H9 (cell line): ENCODE results near the gene MLLT3. TPM values are rescaled to one million over a fixed set of nuclear protein-coding genes. Genes with fewer than 3 reads are reported as not detected.

Experiments used
- DNase-seq: peaks from one replicate; pipeline ENCODE4 v3.0.0-alpha.2; 2017
- H2AFZ ChIP-seq: one replicate; pipeline ENCODE4 v1.6.1; 2013; ENCODE audit warnings: mild to moderate bottlenecking, low read length, control low read depth, moderate library complexity
- H2AK5ac ChIP-seq: 2 replicates; pipeline ENCODE4 v1.6.1; 2013; ENCODE audit warnings: low read length, control low read depth, mixed read lengths; ENCODE audit not compliant: insufficient read length
- H2BK120ac ChIP-seq: one replicate; pipeline ENCODE4 v1.6.1; 2013; ENCODE audit warnings: low read depth, mild to moderate bottlenecking, low read length, control low read depth, inconsistent platforms; ENCODE audit not compliant: poor library complexity, severe bottlenecking
- H2BK12ac ChIP-seq: 2 replicates; pipeline ENCODE4 v1.6.1; 2013; ENCODE audit warnings: low read length, control low read depth, mixed read lengths, low read depth; ENCODE audit not compliant: insufficient read length
- H2BK15ac ChIP-seq: 2 replicates; pipeline ENCODE4 v1.6.1; 2013; ENCODE audit warnings: low read depth, low read length, control low read depth
- H2BK20ac ChIP-seq: one replicate; pipeline ENCODE4 v1.6.1; 2013; ENCODE audit warnings: low read depth, mild to moderate bottlenecking, low read length, control low read depth, inconsistent platforms; ENCODE audit not compliant: poor library complexity, severe bottlenecking
- H2BK5ac ChIP-seq: 2 replicates; pipeline ENCODE4 v1.6.1; 2013; ENCODE audit warnings: low read length, control low read depth, mixed read lengths; ENCODE audit not compliant: insufficient read length
- H3K14ac ChIP-seq: 2 replicates; pipeline ENCODE4 v1.6.1; 2013; ENCODE audit warnings: low read length, control low read depth; ENCODE audit not compliant: insufficient read depth
- H3K18ac ChIP-seq: 2 replicates; pipeline ENCODE4 v1.6.1; 2013; ENCODE audit warnings: low read depth, mild to moderate bottlenecking, mixed read lengths, low read length, control low read depth; ENCODE audit not compliant: insufficient read length
- H3K23ac ChIP-seq: 2 replicates; pipeline ENCODE4 v1.6.1; 2013; ENCODE audit warnings: low read length, control low read depth, mixed read lengths, low read depth; ENCODE audit not compliant: insufficient read length
- H3K23me2 ChIP-seq: 2 replicates; pipeline ENCODE4 v1.6.1; 2013; ENCODE audit warnings: low read depth, mild to moderate bottlenecking, mixed read lengths, low read length, control low read depth; ENCODE audit not compliant: insufficient read length, poor library complexity, severe bottlenecking
- H3K27ac ChIP-seq: 2 replicates; pipeline ENCODE4 v1.5.1; 2013; ENCODE audit warnings: low read length, control low read depth, mixed read lengths, low read depth; ENCODE audit not compliant: insufficient read length
- H3K27me3 ChIP-seq: 2 replicates; pipeline ENCODE4 v1.6.1; 2013; ENCODE audit warnings: low read length, control low read depth, inconsistent platforms; ENCODE audit not compliant: insufficient read depth
- H3K4ac ChIP-seq: 2 replicates; pipeline ENCODE4 v1.6.1; 2013; ENCODE audit warnings: low read depth, mild to moderate bottlenecking, control low read depth, inconsistent platforms, low read length, moderate library complexity
- H3K4me1 ChIP-seq: 2 replicates; pipeline ENCODE4 v1.6.1; 2013; ENCODE audit warnings: low read length, control low read depth, inconsistent platforms; ENCODE audit not compliant: insufficient read depth
- H3K4me2 ChIP-seq: 2 replicates; pipeline ENCODE4 v1.6.1; 2013; ENCODE audit warnings: low read length, control low read depth, mixed read lengths; ENCODE audit not compliant: insufficient read length, insufficient read depth
- H3K56ac ChIP-seq: 2 replicates; pipeline ENCODE4 v1.6.1; 2013; ENCODE audit warnings: low read depth, mild to moderate bottlenecking, mixed read lengths, low read length, control low read depth; ENCODE audit not compliant: insufficient read length
- H3K79me1 ChIP-seq: 2 replicates; pipeline ENCODE4 v1.6.1; 2013; ENCODE audit warnings: low read depth, mild to moderate bottlenecking, moderate library complexity, low read length, control low read depth, inconsistent platforms; ENCODE audit not compliant: insufficient read depth, poor library complexity, severe bottlenecking
- H3K79me2 ChIP-seq: 2 replicates; pipeline ENCODE4 v1.6.1; 2013; ENCODE audit warnings: low read length, control low read depth, inconsistent platforms; ENCODE audit not compliant: insufficient read depth
- H3K9ac ChIP-seq: 2 replicates; pipeline ENCODE4 v1.6.1; 2013; ENCODE audit warnings: low read length, control low read depth, mixed read lengths; ENCODE audit not compliant: insufficient read length; ENCODE audit errors: extremely low read depth
- H3K9me3 ChIP-seq: one replicate; pipeline ENCODE4 v1.6.1; 2013; ENCODE audit warnings: low read depth, low read length, inconsistent platforms; ENCODE audit not compliant: control insufficient read depth
- H3T11ph ChIP-seq: one replicate; pipeline ENCODE4 v1.6.1; 2013; ENCODE audit warnings: mild to moderate bottlenecking, low read length, control low read depth, inconsistent platforms
- H4K20me1 ChIP-seq: one replicate; pipeline ENCODE4 v1.6.1; 2013; ENCODE audit not compliant: control insufficient read depth, insufficient read length, insufficient read depth
- H4K5ac ChIP-seq: 2 replicates; pipeline ENCODE4 v1.6.1; 2013; ENCODE audit warnings: low read depth, mild to moderate bottlenecking, mixed read lengths, low read length, control low read depth; ENCODE audit not compliant: insufficient read length
- H4K8ac ChIP-seq: replicated peaks from 2 replicates; pipeline ENCODE4 v1.6.1; 2013; ENCODE audit warnings: low read length, control low read depth, mixed read lengths, low read depth; ENCODE audit not compliant: insufficient read length
- H4K91ac ChIP-seq: 2 replicates; pipeline ENCODE4 v1.6.1; 2013; ENCODE audit warnings: low read depth, mild to moderate bottlenecking, moderate library complexity, mixed read lengths, low read length, control low read depth; ENCODE audit not compliant: insufficient read length
- H3K27ac Mint-ChIP-seq, 3 experiments: 2 replicates in 2 of 3; 3 replicates in 1 of 3; pipeline ENCODE4 v1.8.0; 2020 to 2021; ENCODE audit warnings: mixed read lengths in 3 of 3, mild to moderate bottlenecking in 1 of 3, moderate library complexity in 1 of 3
- H3K27me3 Mint-ChIP-seq: 2 replicates; pipeline ENCODE4 v1.8.0; 2021; ENCODE audit warnings: low read depth, mild to moderate bottlenecking, moderate library complexity, mixed read lengths
- H3K36me3 Mint-ChIP-seq, 3 experiments: 2 replicates in 2 of 3; 3 replicates in 1 of 3; pipeline ENCODE4 v1.8.0; 2020 to 2021; ENCODE audit warnings: low read depth in 3 of 3, mixed read lengths in 3 of 3; ENCODE audit not compliant: insufficient read depth in 1 of 3
- H3K4me1 Mint-ChIP-seq, 2 experiments: 2 replicates each; pipeline ENCODE4 v1.8.0; 2020; ENCODE audit warnings: mixed read lengths in 2 of 2
- H3K4me3 Mint-ChIP-seq, 2 experiments: 2 replicates in 1 of 2; 3 replicates in 1 of 2; pipeline ENCODE4 v1.8.0; 2020 to 2021; ENCODE audit warnings: mild to moderate bottlenecking in 2 of 2, mixed read lengths in 2 of 2, moderate library complexity in 1 of 2
- H3K9me3 Mint-ChIP-seq, 2 experiments: 2 replicates in 1 of 2; 3 replicates in 1 of 2; pipeline ENCODE4 v1.8.0; 2020; ENCODE audit warnings: mild to moderate bottlenecking in 2 of 2, mixed read lengths in 2 of 2, moderate library complexity in 1 of 2
- WGBS: extraction: QIAGEN DNeasy Blood & Tissue Kit; methylation state at CpG from one replicate; pipeline ENCODE4 v1.1.7; 2013; ENCODE audit warnings: missing lambda C conversion rate, low lambda C conversion rate, mixed read lengths; ENCODE audit not compliant: insufficient read length; ENCODE audit errors: extremely low coverage; 5-methylcytosine and 5-hydroxymethylcytosine counted together
- total RNA-seq: library from RNA; stranded (reverse); gene quantifications from 2 replicates; pipeline ENCODE4 v1.2.1, GENCODE V29; 2021
- TF ChIP-seq, protein P1 (sequence below): fragments of 200-600 bp; sonication (generic); conservative IDR thresholded peaks from 3 replicates; pipeline ENCODE4 v1.8.0; 2021; ENCODE audit warnings: antibody characterized with exemption, mild to moderate bottlenecking

Gene MLLT3
- total RNA-seq, 1 experiment from 2014 or later: 3.9 TPM

GRCh38 chr9:20592673-20593072 lies 29.6 kb downstream of the MLLT3 start:
- Histone ChIP-seq H2BK12ac (no peak overlapping the region), H3K23ac (no peak overlapping the region), H3K4ac (no peak overlapping the region), H3T11ph (no peak overlapping the region), H4K5ac (no peak overlapping the region), H2BK5ac (no peak overlapping the region), H4K91ac (no peak overlapping the region), H4K20me1 (no peaks in the 10 kb centered on the region), H3K18ac (no peak overlapping the region), H3K4me1 (peaks cover 4% of the 10 kb centered on the region; the same call in 1 of the 2 replicates), H2AK5ac (no peak overlapping the region), H3K56ac (no peak overlapping the region), H3K79me2 (no peaks in the 10 kb centered on the region), H3K27me3 (no peaks in the 10 kb centered on the region), H2BK120ac (no peak overlapping the region), H3K4me2 (no peak overlapping the region), H3K14ac (no peak overlapping the region), H3K79me1 (no peaks in the 10 kb centered on the region), H2AFZ (no peak overlapping the region), H3K9ac (no peak overlapping the region), H2BK20ac (no peak overlapping the region), H3K9me3 (no peaks in the 10 kb centered on the region), H3K27ac (no peak overlapping the region), H2BK15ac (no peak overlapping the region), H4K8ac (no peak overlapping the region), H3K23me2 (no peaks in the 10 kb centered on the region)
- Mint-ChIP-seq H3K36me3 (no peaks in the 10 kb centered on the region), H3K4me1 (peaks cover 6 to 8% of the 10 kb centered on the region in 2 experiments), H3K4me3 (no peak overlapping the region; a peak in 1 of 5 replicates), H3K27ac (no peak overlapping the region), H3K27me3 (no peaks in the 10 kb centered on the region; the same call in 1 of the 2 replicates), H3K9me3 (no peaks in the 10 kb centered on the region)
- WGBS: no CpG with 5 or more reads among the region's 1 CpG
- TF ChIP-seq, protein P1, sequence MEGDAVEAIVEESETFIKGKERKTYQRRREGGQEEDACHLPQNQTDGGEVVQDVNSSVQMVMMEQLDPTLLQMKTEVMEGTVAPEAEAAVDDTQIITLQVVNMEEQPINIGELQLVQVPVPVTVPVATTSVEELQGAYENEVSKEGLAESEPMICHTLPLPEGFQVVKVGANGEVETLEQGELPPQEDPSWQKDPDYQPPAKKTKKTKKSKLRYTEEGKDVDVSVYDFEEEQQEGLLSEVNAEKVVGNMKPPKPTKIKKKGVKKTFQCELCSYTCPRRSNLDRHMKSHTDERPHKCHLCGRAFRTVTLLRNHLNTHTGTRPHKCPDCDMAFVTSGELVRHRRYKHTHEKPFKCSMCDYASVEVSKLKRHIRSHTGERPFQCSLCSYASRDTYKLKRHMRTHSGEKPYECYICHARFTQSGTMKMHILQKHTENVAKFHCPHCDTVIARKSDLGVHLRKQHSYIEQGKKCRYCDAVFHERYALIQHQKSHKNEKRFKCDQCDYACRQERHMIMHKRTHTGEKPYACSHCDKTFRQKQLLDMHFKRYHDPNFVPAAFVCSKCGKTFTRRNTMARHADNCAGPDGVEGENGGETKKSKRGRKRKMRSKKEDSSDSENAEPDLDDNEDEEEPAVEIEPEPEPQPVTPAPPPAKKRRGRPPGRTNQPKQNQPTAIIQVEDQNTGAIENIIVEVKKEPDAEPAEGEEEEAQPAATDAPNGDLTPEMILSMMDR: no peak
- no peak for DNase-seq
